ENCODE measurements around the gene TRAPPC12.

- TF ChIP-seq CTCF (IDR thresholded peaks at IDR 0.05) (no peak), POLR2AphosphoS5 (IDR thresholded peaks at IDR 0.05) (no peak)
Measured at GRCh38 chr2:3348767-3349166, 30.7 kb upstream of the TRAPPC12 start.

Measured in gastroesophageal sphincter (tissue), 3 donors.